Midbrain (tissue), 1 donor: ENCODE results near the gene ATP6V0C.
"Not testable (repeated sequence)": the region's sequence is repeated elsewhere in the genome, so short reads cannot be mapped to it uniquely, and the experiment has no call there.

Experiments used
- DNase-seq: peaks from one replicate; lab custom pipeline; 2025; lab: John Stamatoyannopoulos, UW

Gene ATP6V0C

GRCh38 chr16:2528161-2529060 is 14.7 kb downstream of the ATP6V0C start:
- no peak for DNase-seq

- no peak for DNase-seq
Measured at GRCh38 chr16:2529061-2529931, 15.5 kb downstream of the ATP6V0C start.

GRCh38 chr16:2529961-2530628 is 16.3 kb downstream of the ATP6V0C start:
- no peak for DNase-seq

GRCh38 chr16:2530629-2531318 is 17.0 kb downstream of the ATP6V0C start:
- no peak for DNase-seq

- no peak for DNase-seq
Measured at GRCh38 chr16:2531371-2531695, 17.6 kb downstream of the ATP6V0C start, which contains the start of gene CEMP1. TSS of gene CEMP1 (minus strand) at chr16:2531408. CDS start at chr16:2531073, 335 bp downstream.

- peak; percentile 98 for DNase-seq
Measured at GRCh38 chr16:2531696-2532493, 18.1 kb downstream of the ATP6V0C start.

- peak; percentile 42 for DNase-seq
Measured at GRCh38 chr16:2532494-2533141, 18.9 kb downstream of the ATP6V0C start.

- DNase-seq, result not testable (repeated sequence)
Measured at GRCh38 chr16:2533142-2533755, 19.5 kb downstream of the ATP6V0C start.

- DNase-seq, result no peak
Measured at GRCh38 chr16:2533912-2534311, 20.2 kb downstream of the ATP6V0C start.

- DNase-seq, result not testable (repeated sequence)
Measured at GRCh38 chr16:2534335-2534734, 20.6 kb downstream of the ATP6V0C start.

GRCh38 chr16:2535625-2536013 is 21.9 kb downstream of the ATP6V0C start:
- no peak for DNase-seq

- peak; percentile 95 for DNase-seq
Measured at GRCh38 chr16:2537451-2538379, 24.0 kb downstream of the ATP6V0C start, which contains the start of gene PDPK1. TSS of gene PDPK1 (plus strand) at chr16:2538021. CDS start at chr16:2538113, 92 bp downstream.

- DNase-seq, result not testable (repeated sequence)
Measured at GRCh38 chr16:2539192-2539844, 25.6 kb downstream of the ATP6V0C start.

GRCh38 chr16:2539845-2540458 is 26.2 kb downstream of the ATP6V0C start:
- peak; percentile 23 for DNase-seq

GRCh38 chr16:2540912-2541311 is 27.2 kb downstream of the ATP6V0C start:
- DNase-seq, result not testable (repeated sequence)

- not testable (repeated sequence) for DNase-seq
Measured at GRCh38 chr16:2541409-2541808, 27.7 kb downstream of the ATP6V0C start.

GRCh38 chr16:2543771-2544170 is 30.0 kb downstream of the ATP6V0C start:
- DNase-seq, result not testable (repeated sequence)
